Calu3 (cell line): ENCODE measurements around the gene TTC21A. TPM values are rescaled to one million over a fixed set of nuclear protein-coding genes. Genes with fewer than 3 reads are reported as not detected.

Experiments
- BruUV-seq: library from RNA; stranded (reverse); fragments of 400-500 nt; replicated peaks from 2 replicates; lab custom pipeline; 2021; lab: Mats Ljungman, UMichigan
- CTCF ChIA-PET: fragments of 300-600 bp; sonication (Branson Sonifier 250); formaldehyde crosslinking; loops from one replicate; lab custom pipeline; 2022; ENCODE audit warnings: antibody characterized with exemption; lab: Charles Lee
- DNase-seq: peaks from one replicate; pipeline ENCODE4 v3.0.0; 2022
- H3K27ac Mint-ChIP-seq: one replicate; pipeline ENCODE4 v1.8.0; 2022; ENCODE audit warnings: mixed read lengths; ENCODE audit not compliant: unreplicated experiment
- H3K27me3 Mint-ChIP-seq: one replicate; pipeline ENCODE4 v1.8.0; 2022; ENCODE audit warnings: mixed read lengths; ENCODE audit not compliant: unreplicated experiment
- H3K36me3 Mint-ChIP-seq: one replicate; pipeline ENCODE4 v1.8.0; 2022; ENCODE audit warnings: mild to moderate bottlenecking, moderate library complexity, mixed read lengths; ENCODE audit not compliant: insufficient read depth, unreplicated experiment
- H3K4me1 Mint-ChIP-seq: one replicate; pipeline ENCODE4 v1.8.0; 2022; ENCODE audit warnings: mild to moderate bottlenecking, low read depth, mixed read lengths; ENCODE audit not compliant: unreplicated experiment
- H3K4me3 Mint-ChIP-seq: one replicate; pipeline ENCODE4 v1.8.0; 2022; ENCODE audit warnings: mild to moderate bottlenecking, low read depth, moderate library complexity, mixed read lengths; ENCODE audit not compliant: unreplicated experiment
- H3K9me3 Mint-ChIP-seq: one replicate; pipeline ENCODE4 v1.8.0; 2022; ENCODE audit warnings: low read depth, mixed read lengths; ENCODE audit not compliant: unreplicated experiment
- intact Hi-C: fragments of 100-400 bp; cut with micrococcal nuclease; formaldehyde crosslinking; loops from one replicate; pipeline ENCODE4 v1.10.0; 2022; ENCODE audit not compliant: unreplicated experiment
- total RNA-seq: library from RNA; stranded (reverse); gene quantifications from 2 replicates; pipeline ENCODE4 v1.2.3, GENCODE V29; 2022
- TF ChIP-seq, protein P1 (sequence below): fragments of 200-600 bp; IDR thresholded peaks from one replicate; pipeline ENCODE4 v1.8.0; 2022; ENCODE audit warnings: antibody characterized with exemption; ENCODE audit not compliant: unreplicated experiment

The TTC21A gene
- total RNA-seq, 1 experiment from 2014 or later, result 8.1 TPM

DNA sequence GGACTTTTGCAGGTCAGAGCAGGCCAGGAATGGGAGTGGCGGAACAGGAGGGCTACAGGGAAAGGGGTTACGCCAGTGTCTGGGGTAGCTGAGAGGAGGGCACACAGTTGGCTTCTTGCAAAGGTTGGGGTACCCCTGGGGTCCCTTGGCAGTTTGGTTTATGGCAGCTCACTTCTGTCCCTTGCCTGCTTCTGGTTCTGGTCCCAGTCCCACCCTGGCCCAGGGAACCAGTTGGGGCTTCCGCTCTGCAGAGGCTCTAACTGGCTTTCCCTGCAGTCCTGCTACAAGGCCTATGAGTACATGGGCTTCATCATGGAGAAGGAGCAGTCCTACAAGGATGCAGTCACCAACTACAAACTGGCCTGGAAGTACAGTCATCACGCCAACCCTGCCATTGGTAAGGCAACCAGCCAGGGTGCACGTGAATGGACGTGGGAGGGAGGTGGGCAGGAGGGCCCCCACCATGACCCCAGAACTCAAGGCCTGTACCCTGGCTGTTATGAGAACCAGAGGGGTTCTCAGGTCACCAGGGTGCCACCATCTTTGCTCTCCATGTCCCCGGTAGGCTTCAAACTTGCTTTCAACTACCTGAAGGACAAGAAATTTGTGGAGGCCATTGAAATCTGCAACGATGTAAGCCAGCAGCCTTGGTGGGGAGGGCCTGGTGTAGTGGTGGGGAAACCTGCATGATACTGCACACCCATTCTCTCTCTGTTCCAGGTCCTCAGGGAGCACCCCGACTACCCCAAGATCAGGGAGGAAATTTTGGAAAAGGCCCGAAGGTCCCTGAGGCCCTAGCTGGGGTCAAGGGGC, 30.7 kb downstream of the TTC21A start:
- BruUV-seq, result no TSS peak
- DNase-seq, result no peak
- intact Hi-C loops, result no loop called here
- Mint-ChIP-seq H3K4me1 (peaks cover 30% of the 10 kb centered on the region), H3K27me3 (no peaks in the 10 kb centered on the region), H3K27ac (peak overlapping the region; percentile 34), H3K36me3 (peaks cover 45% of the 10 kb centered on the region), H3K4me3 (no peak overlapping the region), H3K9me3 (no peaks in the 10 kb centered on the region)
- CTCF ChIA-PET, result no interaction called here
- TF ChIP-seq, protein P1, sequence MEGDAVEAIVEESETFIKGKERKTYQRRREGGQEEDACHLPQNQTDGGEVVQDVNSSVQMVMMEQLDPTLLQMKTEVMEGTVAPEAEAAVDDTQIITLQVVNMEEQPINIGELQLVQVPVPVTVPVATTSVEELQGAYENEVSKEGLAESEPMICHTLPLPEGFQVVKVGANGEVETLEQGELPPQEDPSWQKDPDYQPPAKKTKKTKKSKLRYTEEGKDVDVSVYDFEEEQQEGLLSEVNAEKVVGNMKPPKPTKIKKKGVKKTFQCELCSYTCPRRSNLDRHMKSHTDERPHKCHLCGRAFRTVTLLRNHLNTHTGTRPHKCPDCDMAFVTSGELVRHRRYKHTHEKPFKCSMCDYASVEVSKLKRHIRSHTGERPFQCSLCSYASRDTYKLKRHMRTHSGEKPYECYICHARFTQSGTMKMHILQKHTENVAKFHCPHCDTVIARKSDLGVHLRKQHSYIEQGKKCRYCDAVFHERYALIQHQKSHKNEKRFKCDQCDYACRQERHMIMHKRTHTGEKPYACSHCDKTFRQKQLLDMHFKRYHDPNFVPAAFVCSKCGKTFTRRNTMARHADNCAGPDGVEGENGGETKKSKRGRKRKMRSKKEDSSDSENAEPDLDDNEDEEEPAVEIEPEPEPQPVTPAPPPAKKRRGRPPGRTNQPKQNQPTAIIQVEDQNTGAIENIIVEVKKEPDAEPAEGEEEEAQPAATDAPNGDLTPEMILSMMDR, result no peak

DNA sequence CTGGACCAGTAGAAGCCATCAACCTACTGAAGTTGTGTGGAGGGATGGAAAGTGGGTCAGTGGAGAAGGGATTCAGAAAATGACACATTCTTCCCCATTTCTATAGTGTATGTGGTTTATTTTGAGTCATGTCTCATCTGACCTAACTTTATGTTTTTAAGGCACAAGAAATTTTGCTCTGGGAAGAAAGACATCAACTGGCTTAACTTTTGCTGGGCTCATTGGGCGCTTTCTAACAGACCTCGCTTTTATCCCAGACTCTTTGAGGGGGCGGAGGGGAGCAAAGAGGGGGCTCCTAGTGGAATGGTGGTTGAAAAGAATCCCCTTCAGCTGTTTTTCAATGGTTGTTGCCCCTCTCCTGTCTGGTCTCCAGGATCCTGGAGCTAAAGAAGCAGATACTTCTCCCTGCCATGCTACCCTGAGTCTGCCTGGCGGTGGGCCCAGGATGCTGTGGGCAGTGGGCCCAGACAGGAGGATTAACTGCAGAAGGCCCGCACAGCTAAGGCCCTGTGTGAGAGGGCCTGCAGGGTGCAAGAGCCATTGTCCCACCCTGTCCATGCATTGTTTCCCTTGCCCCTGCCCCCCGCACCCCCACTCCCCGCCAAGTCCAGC, 31.4 kb downstream of the TTC21A start:
- Mint-ChIP-seq H3K9me3 (no peaks in the 10 kb centered on the region), H3K4me1 (peaks cover 30% of the 10 kb centered on the region), H3K36me3 (peaks cover 49% of the 10 kb centered on the region), H3K27me3 (no peaks in the 10 kb centered on the region), H3K4me3 (no peak overlapping the region), H3K27ac (no peak overlapping the region)
- BruUV-seq, result no TSS peak
- intact Hi-C loops, result no loop called here
- CTCF ChIA-PET, result no interaction called here
- no peak for DNase-seq
- TF ChIP-seq, protein P1, result no peak

DNA sequence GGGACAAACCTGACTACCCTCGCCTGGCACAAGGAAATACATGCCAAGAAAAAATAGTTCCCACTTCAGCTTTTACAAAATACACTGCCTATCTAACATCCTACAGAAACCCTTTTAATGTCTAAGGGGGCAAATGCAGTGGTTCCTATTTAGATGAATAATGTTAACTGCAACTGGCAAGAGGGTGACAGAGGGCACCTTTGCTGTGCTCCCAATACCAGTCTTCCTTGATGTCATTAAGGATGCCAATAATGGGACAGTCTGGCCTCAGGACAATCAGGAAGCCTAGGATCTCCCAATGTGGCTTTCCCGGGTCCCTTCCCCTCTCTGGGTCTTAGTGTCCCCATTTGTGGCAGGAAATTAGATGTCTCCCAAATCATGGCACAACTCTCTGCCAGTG, 32.0 kb downstream of the TTC21A start:
- H3K4me3 Mint-ChIP-seq, result no peak overlapping the region
- DNase-seq, result no peak
- peaks cover 55% of the 10 kb centered on the region for H3K36me3 Mint-ChIP-seq
- no peaks in the 10 kb centered on the region for H3K27me3 Mint-ChIP-seq
- CTCF ChIA-PET, result no interaction called here
- intact Hi-C loops, result no loop called here
- TF ChIP-seq, protein P1, result no peak
- H3K9me3 Mint-ChIP-seq, result no peaks in the 10 kb centered on the region
- no TSS peak for BruUV-seq
- peaks cover 30% of the 10 kb centered on the region for H3K4me1 Mint-ChIP-seq
- no peak overlapping the region for H3K27ac Mint-ChIP-seq

DNA sequence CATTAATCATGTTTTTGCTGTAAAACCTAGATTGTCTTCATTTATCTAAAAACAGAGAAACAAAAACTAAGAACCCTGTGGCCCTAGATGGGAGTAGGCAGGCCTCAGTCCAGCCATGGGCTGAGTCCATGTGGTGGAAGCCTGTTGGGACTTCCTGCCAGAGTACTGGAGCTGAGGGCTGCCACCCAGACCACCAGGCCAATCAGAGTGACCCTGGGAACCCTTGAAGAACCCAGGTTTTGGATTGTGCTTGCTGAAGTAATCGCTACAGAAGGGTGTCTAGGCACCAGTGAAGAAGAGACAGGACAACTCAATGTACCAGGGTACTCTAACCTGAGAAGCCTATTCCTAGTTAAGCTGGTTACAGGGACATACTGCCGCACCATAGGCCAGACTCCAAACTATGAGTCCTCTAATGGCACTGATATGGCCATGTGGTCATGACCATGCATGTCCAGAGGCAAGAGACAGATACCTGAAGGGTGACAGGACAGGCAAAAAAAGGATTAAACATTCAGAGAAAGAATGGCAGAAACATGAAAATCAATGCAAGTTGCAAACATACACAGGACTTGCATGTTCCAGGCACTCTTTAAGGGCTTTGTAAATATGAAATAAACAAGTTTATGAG, 33.0 kb downstream of the TTC21A start:
- Mint-ChIP-seq H3K4me1 (peaks cover 30% of the 10 kb centered on the region), H3K9me3 (no peaks in the 10 kb centered on the region), H3K4me3 (peak overlapping the region; percentile 52), H3K36me3 (peaks cover 57% of the 10 kb centered on the region), H3K27ac (peak overlapping the region; percentile 89), H3K27me3 (no peaks in the 10 kb centered on the region)
- DNase-seq, result no peak
- BruUV-seq, result no TSS peak
- CTCF ChIA-PET, result interaction anchor here (0.6 to 1.9 kb wide), 5 partner anchors 9 to 44 kb away, joined by 3 to 18 read pairs (median 3); no protein-coding TSS in a partner anchor
- intact Hi-C loops, result loop anchor here (2.0 kb wide), 1 partner anchor 14 kb away; no protein-coding TSS in a partner anchor
- TF ChIP-seq, protein P1, result no peak
